HepG2 (cell line): Measurements from ENCODE around the gene EBF4. TPM values are rescaled to one million over a fixed set of nuclear protein-coding genes. Genes with fewer than 3 reads are reported as not detected.

Experiments
- ATAC-seq: fragments of 200-7000 bp; cut with Tn5 transposase; 3 replicates; pipeline ENCODE4 v1.9.1; 2020; ENCODE audit warnings: mild to moderate bottlenecking, moderate library complexity
- BruUV-seq: library from RNA; stranded (reverse); fragments of 400-500 nt; replicated peaks from 2 replicates; lab custom pipeline; 2021; lab: Mats Ljungman, UMichigan
- CTCF ChIA-PET: fragments of 300-600 bp; formaldehyde crosslinking; extraction: SDS; loops from one replicate; lab custom pipeline; 2021; ENCODE audit warnings: low total read pairs, inconsistent platforms, low intra/inter-chr PET ratio; lab: Yijun Ruan, JAX
- POLR2A ChIA-PET: fragments of 350-600 bp; sonication (Branson Sonifier 250); formaldehyde crosslinking; loops from one replicate; lab custom pipeline; 2020; ENCODE audit warnings: antibody characterized with exemption, inconsistent platforms; lab: Yijun Ruan, JAX
- DNase-seq: peaks from one replicate; pipeline ENCODE4 v3.0.0-alpha.2; 2015; ENCODE audit warnings: low spot score
- FAIRE-seq: peaks from 3 replicates; lab custom pipeline; 2011; peaks lifted over from hg19 to GRCh38; lab: Jason Lieb, UNC
- H2AFZ ChIP-seq: one replicate; pipeline ENCODE4 v1.6.1; 2011; ENCODE audit warnings: low read length, inconsistent platforms
- H3K27ac ChIP-seq: fragments of 300-600 bp; 3 replicates; pipeline ENCODE4 v1.8.0; 2011; ENCODE audit warnings: mixed run types, mild to moderate bottlenecking, mixed read lengths, low read length, inconsistent platforms; ENCODE audit not compliant: insufficient read depth; ENCODE audit errors: extremely low read length
- H3K27me3 ChIP-seq, 2 experiments: fragments of 200-600 bp in 1 of 2; 2 replicates in 1 of 2; 3 replicates in 1 of 2; pipeline versions ENCODE4 v1.6.0 to v1.8.0; 2011; ENCODE audit warnings: low read length in 2 of 2, mild to moderate bottlenecking in 2 of 2, moderate library complexity in 2 of 2, inconsistent platforms in 1 of 2; ENCODE audit not compliant: insufficient read depth in 2 of 2, control insufficient read depth in 1 of 2
- H3K36me3 ChIP-seq, 2 experiments: fragments of 200-600 bp in 1 of 2; replicated peaks in 1 of 2; 2 replicates in 1 of 2; 3 replicates in 1 of 2; pipeline versions ENCODE4 v1.5.1 to v1.8.0; 2011; ENCODE audit warnings: low read length in 2 of 2, inconsistent platforms in 1 of 2; ENCODE audit not compliant: insufficient read depth in 2 of 2, control insufficient read depth in 1 of 2
- H3K4me1 ChIP-seq: 2 replicates; pipeline ENCODE4 v1.5.1; 2012; ENCODE audit warnings: low read length, inconsistent platforms; ENCODE audit not compliant: insufficient read depth
- H3K4me2 ChIP-seq: 2 replicates; pipeline ENCODE4 v1.6.0; 2011; ENCODE audit warnings: low read depth, low read length, inconsistent platforms
- H3K4me3 ChIP-seq, 3 experiments: fragments of 200-600 bp in 1 of 3; sonication (generic), shearing (Covaris generic) in 1 of 3; replicated peaks in 1 of 3; 2 replicates each; pipeline ENCODE4 v1.5.1; 2011 to 2016; ENCODE audit warnings: low read length in 3 of 3, inconsistent platforms in 2 of 3, low read depth in 2 of 3, mild to moderate bottlenecking in 2 of 3, control low read depth in 1 of 3, mixed read lengths in 1 of 3; ENCODE audit not compliant: insufficient read depth in 1 of 3
- H3K79me2 ChIP-seq: one replicate; pipeline ENCODE4 v1.6.1; 2011; ENCODE audit warnings: low read length, inconsistent platforms; ENCODE audit not compliant: insufficient read depth
- H3K9ac ChIP-seq: 2 replicates; pipeline ENCODE4 v1.6.0; 2011; ENCODE audit warnings: mild to moderate bottlenecking, low read depth, low read length, inconsistent platforms; ENCODE audit not compliant: insufficient read depth
- H3K9me3 ChIP-seq: 2 replicates; pipeline ENCODE4 v1.5.1; 2012; ENCODE audit warnings: mild to moderate bottlenecking, low read length
- H4K20me1 ChIP-seq: 2 replicates; pipeline ENCODE4 v1.6.0; 2011; ENCODE audit warnings: inconsistent platforms, mild to moderate bottlenecking, low read length, moderate library complexity; ENCODE audit not compliant: insufficient read depth
- CREM ChIP-seq, 2 experiments: sonication (generic) in 1 of 2; formaldehyde crosslinking in 1 of 2; IDR thresholded peaks; 2 replicates each; pipeline versions ENCODE4 v1.4.0 to v1.6.1; 2016 to 2020; ENCODE audit warnings: antibody characterized with exemption in 1 of 2, mild to moderate bottlenecking in 1 of 2, missing genetic modification reagents in 1 of 2
- CTCF ChIP-seq: sonication (generic); formaldehyde crosslinking; IDR thresholded peaks from 2 replicates; pipeline ENCODE4 v1.5.0; 2020; ENCODE audit warnings: mild to moderate bottlenecking, missing genetic modification reagents, moderate library complexity
- DR1 ChIP-seq: sonication (generic); formaldehyde crosslinking; IDR thresholded peaks from 2 replicates; pipeline ENCODE4 v1.8.0; 2021; ENCODE audit warnings: mild to moderate bottlenecking, missing genetic modification reagents, inconsistent platforms
- ESRRA ChIP-seq: sonication (generic); formaldehyde crosslinking; IDR thresholded peaks from 2 replicates; pipeline ENCODE4 v1.5.1; 2020; ENCODE audit warnings: mild to moderate bottlenecking, low read depth, missing genetic modification reagents
- GPBP1L1 ChIP-seq: sonication (generic); formaldehyde crosslinking; IDR thresholded peaks from 2 replicates; pipeline ENCODE4 v1.5.0; 2020; ENCODE audit warnings: mild to moderate bottlenecking, missing genetic modification reagents
- SPEN ChIP-seq: sonication (generic); formaldehyde crosslinking; IDR thresholded peaks from 2 replicates; pipeline ENCODE4 v1.5.1; 2020; ENCODE audit warnings: low read depth, mild to moderate bottlenecking, missing genetic modification reagents
- TARDBP ChIP-seq: sonication (generic); formaldehyde crosslinking; IDR thresholded peaks from 2 replicates; pipeline ENCODE4 v1.8.0; 2022; ENCODE audit warnings: mild to moderate bottlenecking, missing genetic modification reagents
- ZNF552 ChIP-seq: sonication (generic); formaldehyde crosslinking; IDR thresholded peaks from 2 replicates; pipeline ENCODE4 v1.9.0; 2022; ENCODE audit warnings: missing genetic modification reagents, mild to moderate bottlenecking, borderline replicate concordance
- ZNF709 ChIP-seq: sonication (generic); formaldehyde crosslinking; IDR thresholded peaks from 2 replicates; pipeline ENCODE4 v1.5.0; 2020; ENCODE audit warnings: mild to moderate bottlenecking, missing genetic modification reagents
- WGBS: methylation state at CpG from one replicate; pipeline ENCODE4 v1.1.6; 2017; ENCODE audit warnings: low lambda C conversion rate; 5-methylcytosine and 5-hydroxymethylcytosine counted together
- in situ Hi-C: cut with HindIII; loops from 2 replicates; pipeline ENCODE4 v1.10.0; 2017; ENCODE audit warnings: low pct_unique_long_range_greater_than_20kb; ENCODE audit not compliant: extremely low pct_ligation_motif_present
- intact Hi-C: fragments of 100-400 bp; cut with micrococcal nuclease; formaldehyde crosslinking; loops from one replicate; pipeline ENCODE4 v1.10.0; 2022; ENCODE audit not compliant: unreplicated experiment
- polyA plus RNA-seq, 8 experiments: library from polyadenylated mRNA; depleted of rRNA in 3 of 8; stranded (reverse) in 7 of 8; unstranded in 1 of 8; fragments of >200 nt; fragmentation: Illumina TruSeq in 4 of 8; extraction: Trizol in 4 of 8; gene quantifications; 2 replicates each; pipeline versions ENCODE4 v1.2.1 to v1.2.3, GENCODE V29; 2011 to 2016; ENCODE audit warnings: low read depth in 4 of 8, missing spikeins in 1 of 8, mixed read lengths in 1 of 8; ENCODE audit not compliant: insufficient read depth in 1 of 8
- total RNA-seq, 5 experiments: library from RNA; depleted of rRNA; stranded (reverse); fragments of >200 nt; fragmentation: Illumina TruSeq; extraction: Trizol; gene quantifications; 2 replicates each; pipeline ENCODE4 v1.2.3, GENCODE V29; 2016; ENCODE audit warnings: low read depth in 1 of 5
- TF ChIP-seq, protein P1 (sequence below): sonication (generic); formaldehyde crosslinking; IDR thresholded peaks from 2 replicates; pipeline ENCODE4 v1.4.0; 2020; ENCODE audit warnings: missing genetic modification reagents, low read depth, mild to moderate bottlenecking, borderline replicate concordance

The EBF4 gene
- total and polyA plus RNA-seq, 2 of the 13 experiments (the other 11 are each of a cell fraction or from before 2014, with no cell fraction given) = 0.84 to 2.2 TPM

GRCh38 chr20:2698912-2699311 is 6.3 kb downstream of the EBF4 start:
- intact Hi-C loops (no loop called here), in situ Hi-C loops (no loop called here)
- CTCF ChIA-PET = no interaction called here
- BruUV-seq = no TSS peak
- Histone ChIP-seq H3K9me3 (no peaks in the 10 kb centered on the region), H3K79me2 (no peaks in the 10 kb centered on the region), H3K9ac (no peak overlapping the region), H3K36me3 (no peaks in the 10 kb centered on the region), H3K4me1 (peaks cover 18% of the 10 kb centered on the region; the same call in 1 of the 2 replicates), H3K4me3 (no peak overlapping the region), H4K20me1 (peaks cover 8% of the 10 kb centered on the region; the same call in 1 of the 2 replicates), H3K27me3 (peaks cover 35 to 84% of the 10 kb centered on the region in 2 experiments), H3K4me2 (no peak overlapping the region), H3K27ac (no peak overlapping the region), H2AFZ (no peak overlapping the region)
- FAIRE-seq (no peak), ATAC-seq (peak; percentile 42), DNase-seq (no peak)
- 16% methylated on average over 4 of the region's 4 CpGs for WGBS
- POLR2A ChIA-PET = no interaction called here
- TF ChIP-seq ESRRA (CRISPR knock-in tag) = peak; percentile 96
- TF ChIP-seq ZNF552 = no peak

DNA sequence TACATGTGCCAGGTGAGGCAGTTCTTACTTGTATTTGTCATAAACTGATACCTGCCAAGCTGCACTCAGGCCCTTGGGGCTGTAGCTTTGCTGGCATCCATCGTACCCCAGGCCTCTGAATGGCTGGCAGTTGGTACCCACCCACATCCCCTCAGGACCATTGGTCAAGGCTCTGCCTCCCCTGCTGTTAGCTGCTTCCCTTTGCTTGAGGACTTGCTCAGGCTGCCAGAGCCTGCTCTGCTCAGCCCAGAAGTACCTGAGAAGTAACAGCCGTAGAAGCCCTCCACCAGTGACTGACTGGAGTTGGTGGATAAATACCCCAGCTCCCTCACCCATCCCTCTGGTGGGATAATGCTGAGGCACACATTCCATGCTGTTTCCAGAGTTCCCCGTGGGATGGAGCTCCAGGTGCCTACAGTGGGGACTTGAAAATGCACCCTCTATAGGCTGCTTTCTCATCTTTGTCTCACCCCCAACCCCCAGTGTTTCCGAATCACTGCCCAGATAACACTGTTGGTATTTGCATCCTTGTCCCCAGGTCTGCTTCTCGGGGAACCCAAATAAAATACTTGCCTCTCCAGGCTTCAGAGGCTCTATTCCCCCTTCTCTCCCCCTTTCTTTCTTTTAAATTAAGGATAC is 7.3 kb downstream of the EBF4 start:
- peaks cover 33 to 84% of the 10 kb centered on the region in 2 experiments for H3K27me3 ChIP-seq
- no peak for FAIRE-seq
- no peaks in the 10 kb centered on the region for H3K79me2 ChIP-seq
- CTCF ChIA-PET = no interaction called here
- 19% methylated on average over 5 of the region's 5 CpGs for WGBS
- no peak overlapping the region for H3K9ac ChIP-seq
- BruUV-seq = no TSS peak
- no peak overlapping the region for H3K27ac ChIP-seq
- no peak overlapping the region for H3K4me2 ChIP-seq
- no peaks in the 10 kb centered on the region for H3K9me3 ChIP-seq
- intact Hi-C loops (no loop called here), in situ Hi-C loops (no loop called here)
- H4K20me1 ChIP-seq = peaks cover 4% of the 10 kb centered on the region; the same call in 1 of the 2 replicates
- no peaks in the 10 kb centered on the region for H3K36me3 ChIP-seq
- TF ChIP-seq DR1 (CRISPR knock-in tag) = no peak
- TF ChIP-seq, protein P1, sequence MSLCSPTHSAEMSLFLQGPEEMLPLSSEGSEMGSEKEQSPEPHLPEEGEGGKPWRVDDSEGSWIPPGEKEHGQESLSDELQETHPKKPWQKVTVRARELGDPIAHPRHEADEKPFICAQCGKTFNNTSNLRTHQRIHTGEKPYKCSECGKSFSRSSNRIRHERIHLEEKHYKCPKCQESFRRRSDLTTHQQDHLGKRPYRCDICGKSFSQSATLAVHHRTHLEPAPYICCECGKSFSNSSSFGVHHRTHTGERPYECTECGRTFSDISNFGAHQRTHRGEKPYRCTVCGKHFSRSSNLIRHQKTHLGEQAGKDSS (CRISPR knock-in tag) = no peak
- no peak for TF ChIP-seq CREM (IDR thresholded peaks at IDR 0.05)
- TF ChIP-seq CREM (CRISPR knock-in tag; IDR thresholded peaks at IDR 0.05) = no peak
- no peak for TF ChIP-seq ZNF709 (CRISPR knock-in tag)
- 0 out of 2 replicates have a peak, but pooled peaks have one; percentile 17 for TF ChIP-seq CTCF (CRISPR knock-in tag)
- TF ChIP-seq GPBP1L1 = no peak
- no peak for TF ChIP-seq SPEN (CRISPR knock-in tag)
- TF ChIP-seq TARDBP (CRISPR knock-in tag) = no peak
- ATAC-seq = peak; percentile 37
- no peak for DNase-seq
- H3K4me3 ChIP-seq = no peak overlapping the region
- H2AFZ ChIP-seq = no peak overlapping the region
- peaks cover 18% of the 10 kb centered on the region; the same call in 1 of the 2 replicates for H3K4me1 ChIP-seq
- POLR2A ChIA-PET = no interaction called here
